GM18517 (cell line): ENCODE results near the gene PPIH.
"Not testable (repeated sequence)": the region's sequence is repeated elsewhere in the genome, so short reads cannot be mapped to it uniquely, and the experiment has no call there.

Experiments
- ATAC-seq: cut with Tn5 transposase; IDR thresholded peaks from one replicate; pipeline ENCODE4 v1.9.1; 2021; ENCODE audit warnings: mild to moderate bottlenecking, moderate library complexity; ENCODE audit not compliant: unreplicated experiment

Gene PPIH

DNA sequence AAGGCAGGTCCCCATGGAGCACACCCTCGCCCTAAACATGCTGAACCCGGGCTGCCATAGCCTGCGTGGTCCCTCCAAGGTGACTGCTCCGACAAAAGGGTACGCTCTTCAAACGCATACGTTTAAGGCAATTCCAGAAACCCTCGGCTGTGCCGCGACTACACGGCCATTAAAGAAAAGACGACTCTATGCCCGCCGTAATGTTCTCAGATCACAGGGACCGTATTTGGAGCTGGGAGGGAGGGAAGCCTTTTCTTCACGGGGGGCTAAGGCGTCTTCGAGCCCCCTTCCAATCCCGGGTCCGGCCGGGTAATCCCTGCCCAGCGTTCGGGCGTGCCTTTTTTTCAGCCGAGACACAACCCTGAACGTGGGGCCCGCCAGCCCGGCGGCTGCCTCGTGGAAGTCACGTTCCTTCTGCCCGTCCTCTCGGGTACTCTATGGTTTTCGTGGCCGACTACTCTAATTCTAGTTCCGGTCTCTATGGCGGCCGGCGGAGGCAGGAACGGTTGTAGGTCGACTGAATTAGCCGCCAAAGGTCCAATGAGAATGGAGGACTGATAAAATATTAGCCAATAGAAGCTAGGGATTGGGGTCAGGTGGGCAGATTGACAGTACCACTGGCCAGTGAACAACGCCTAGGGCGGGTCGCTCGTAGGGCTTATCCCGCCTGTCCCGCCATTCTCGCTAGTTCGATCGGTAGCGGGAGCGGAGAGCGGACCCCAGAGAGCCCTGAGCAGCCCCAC, 23.7 kb downstream of the PPIH start, which contains the start of gene YBX1:
Gene YBX1 (plus strand): TSS at position 678 of the 743 bp plus-strand sequence. CDS start 148 bp downstream, outside the sequence.
- ATAC-seq: peak; percentile 95

DNA sequence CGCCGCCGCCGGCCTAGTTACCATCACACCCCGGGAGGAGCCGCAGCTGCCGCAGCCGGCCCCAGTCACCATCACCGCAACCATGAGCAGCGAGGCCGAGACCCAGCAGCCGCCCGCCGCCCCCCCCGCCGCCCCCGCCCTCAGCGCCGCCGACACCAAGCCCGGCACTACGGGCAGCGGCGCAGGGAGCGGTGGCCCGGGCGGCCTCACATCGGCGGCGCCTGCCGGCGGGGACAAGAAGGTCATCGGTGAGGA, 24.2 kb downstream of the PPIH start:
- not testable (repeated sequence) for ATAC-seq

DNA sequence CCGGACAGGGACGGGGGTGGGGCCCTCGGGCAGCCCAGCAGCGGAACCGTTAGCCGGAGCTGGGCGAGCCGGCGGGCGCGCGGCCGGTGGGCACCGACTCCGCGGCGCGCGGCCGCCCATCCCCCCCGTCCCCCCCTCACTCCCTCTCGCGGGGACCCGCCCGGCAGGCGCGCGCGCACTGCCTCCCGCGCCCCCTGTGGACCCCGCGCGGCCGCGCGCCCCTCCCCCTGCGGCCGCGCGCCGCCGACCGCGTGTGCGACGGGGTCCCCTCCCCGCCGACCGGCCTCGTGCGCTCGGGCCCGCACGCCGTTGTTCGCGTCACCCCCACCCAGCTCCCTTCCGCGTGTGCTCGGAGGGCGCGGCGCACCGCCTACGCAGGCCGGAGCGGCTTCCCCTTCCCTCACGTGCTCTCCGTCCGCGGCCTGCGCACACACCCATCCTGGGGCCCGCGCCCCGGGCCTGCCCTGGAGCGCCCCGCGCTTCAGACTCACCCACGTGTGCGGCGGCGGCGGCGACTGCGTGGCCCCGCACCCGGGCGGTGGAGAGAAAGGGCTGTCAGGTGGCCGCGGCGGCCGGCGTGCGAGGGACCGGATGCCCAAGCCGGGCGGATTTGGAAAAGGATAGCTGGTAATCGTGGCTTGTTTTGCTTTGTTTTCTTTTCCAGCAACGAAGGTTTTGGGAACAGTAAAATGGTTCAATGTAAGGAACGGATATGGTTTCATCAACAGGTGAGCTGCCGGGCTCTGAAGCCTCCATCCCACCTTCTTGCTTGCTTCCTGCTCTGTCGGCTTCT, 24.7 kb downstream of the PPIH start:
- ATAC-seq: no peak

DNA sequence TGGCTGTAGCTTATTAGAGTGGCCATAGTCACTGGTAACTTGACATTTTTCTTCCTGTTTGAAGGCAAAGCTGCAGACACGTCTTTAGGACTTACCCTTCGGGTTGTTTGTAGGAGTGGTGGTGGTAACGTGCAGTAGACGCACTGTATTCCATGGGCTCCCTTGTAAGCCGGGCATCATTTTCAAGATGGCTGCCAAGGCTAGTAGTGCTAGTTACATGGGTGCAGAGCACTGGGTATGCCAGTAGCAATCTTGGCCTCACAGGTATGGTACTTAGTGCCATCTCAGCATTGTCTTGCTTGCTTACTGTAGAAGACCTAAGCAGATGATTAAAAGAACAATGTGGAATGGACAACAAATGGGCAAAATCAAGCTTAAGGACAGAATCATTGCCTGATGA, 25.9 kb downstream of the PPIH start:
- no peak for ATAC-seq

DNA sequence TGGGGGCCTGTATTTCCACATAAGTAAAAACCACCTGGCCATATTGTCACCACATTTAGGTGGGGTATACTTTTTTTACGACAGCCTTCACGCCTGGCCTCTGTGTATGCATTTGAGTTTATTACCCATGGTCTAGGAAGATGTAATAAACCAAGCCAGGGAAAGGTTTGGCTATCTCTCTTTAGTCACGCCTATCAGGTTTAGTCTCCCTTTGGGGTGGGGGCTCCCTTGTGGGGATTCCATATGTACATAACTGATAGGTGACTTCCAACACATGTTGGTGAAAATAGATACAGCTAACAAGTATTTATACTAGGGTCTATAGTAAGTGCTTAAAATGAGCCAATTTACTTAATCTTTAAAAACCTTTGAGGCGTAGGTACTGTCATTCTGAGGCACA, 28.2 kb downstream of the PPIH start:
- ATAC-seq: no peak

DNA sequence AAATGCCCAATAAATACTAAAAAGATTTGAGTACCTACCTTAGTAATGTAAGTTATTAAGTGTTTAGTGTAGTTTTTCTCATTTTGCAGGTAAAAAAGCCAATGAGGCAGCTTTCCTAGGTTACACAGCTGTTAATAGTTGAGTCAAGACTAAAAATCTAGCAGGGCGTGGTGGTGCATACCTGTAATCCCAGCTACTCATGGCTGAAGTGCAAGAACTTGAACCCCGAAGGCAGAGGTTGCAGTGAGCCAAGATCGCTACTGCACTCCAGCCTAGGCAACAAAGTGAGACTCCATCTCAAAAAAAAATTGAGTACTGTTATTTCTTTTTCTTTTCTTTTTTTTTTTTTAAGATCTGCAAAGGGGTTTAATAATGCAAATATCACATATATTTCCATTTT, 31.7 kb downstream of the PPIH start:
- no peak for ATAC-seq

DNA sequence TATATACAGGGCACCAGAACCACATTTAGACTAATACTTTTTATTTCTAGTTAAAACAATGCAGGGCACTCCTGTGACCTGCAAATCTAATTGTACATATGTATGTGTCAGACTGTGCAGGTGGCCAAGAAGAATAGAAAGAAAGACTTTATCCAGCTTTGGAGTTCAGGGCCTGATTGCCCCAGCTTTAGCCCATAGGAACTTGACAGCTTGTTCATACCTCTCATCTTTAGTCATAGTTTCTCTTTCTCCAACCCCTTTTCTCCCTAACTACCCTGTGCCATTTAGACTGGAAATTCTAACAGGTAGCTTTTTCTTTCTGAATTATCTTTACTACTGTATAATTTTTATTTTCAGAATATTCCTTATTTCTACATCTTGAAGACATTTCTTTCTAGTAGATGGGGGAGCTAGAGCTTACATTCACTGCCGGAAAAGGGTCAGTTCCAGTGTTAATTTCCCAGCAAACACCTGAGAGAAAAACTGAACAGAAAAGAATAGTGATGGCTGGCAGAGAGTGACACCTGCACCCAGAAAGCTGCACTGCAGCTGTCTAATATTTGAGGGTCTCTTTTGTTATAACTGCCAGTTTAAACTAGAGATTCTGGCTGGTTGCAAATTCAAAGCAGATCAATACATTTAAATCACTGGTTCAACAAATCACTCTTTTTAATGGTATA, 32.4 kb downstream of the PPIH start:
- ATAC-seq: no peak

DNA sequence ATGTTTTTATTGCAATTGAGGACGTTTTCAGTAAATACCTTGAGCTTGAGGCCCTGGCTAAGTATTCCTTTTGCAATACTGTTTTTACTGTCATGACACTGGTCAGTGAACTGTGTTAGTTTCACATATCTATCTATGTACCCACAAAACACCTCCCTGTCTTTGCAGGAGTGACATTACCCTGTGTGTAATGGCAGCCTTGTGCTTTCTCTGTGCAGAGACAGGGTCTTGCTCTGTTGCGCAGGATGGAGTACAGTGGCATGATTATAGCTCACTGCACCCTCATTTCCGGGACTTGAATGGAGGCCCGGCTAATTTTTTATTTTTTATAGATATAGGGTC, 32.9 kb downstream of the PPIH start:
- ATAC-seq: no peak

DNA sequence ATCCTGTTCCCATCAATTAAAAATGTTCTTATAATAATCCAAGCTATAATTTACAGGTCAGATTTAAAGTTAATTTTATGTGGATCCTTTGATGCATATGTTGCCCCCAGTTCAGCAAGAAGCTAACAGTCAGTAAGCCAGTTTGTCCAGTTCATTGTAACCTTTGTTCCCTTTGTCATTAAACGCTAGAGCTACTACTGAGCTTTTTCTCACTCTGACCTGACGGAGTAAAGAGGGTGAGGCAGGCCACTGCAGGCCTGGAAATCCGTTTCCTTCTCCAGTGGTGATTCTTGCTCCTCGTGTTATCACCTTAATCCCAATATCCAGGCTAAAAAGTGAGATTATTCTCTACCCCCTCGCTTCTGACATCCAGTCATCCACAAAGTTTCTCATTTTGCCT, 34.2 kb downstream of the PPIH start:
- no peak for ATAC-seq

DNA sequence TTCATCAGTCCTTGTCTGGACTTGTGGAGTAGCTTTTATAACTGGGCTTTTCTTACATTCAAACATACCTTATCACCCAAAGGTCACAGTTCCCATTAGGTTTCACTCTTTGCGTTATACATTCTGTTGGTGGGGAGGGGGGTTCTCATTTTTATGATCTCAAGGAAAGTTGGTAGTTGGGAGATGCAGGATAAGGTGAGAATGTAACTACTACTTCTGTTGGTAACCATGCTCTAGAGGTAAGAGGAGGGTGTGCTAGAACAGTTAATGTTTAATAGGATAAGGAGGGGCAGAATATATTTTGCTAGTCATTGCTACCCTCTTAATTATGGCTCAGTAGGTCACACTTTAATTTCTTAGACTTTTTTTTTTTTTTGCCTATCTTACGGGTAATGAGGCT, 34.7 kb downstream of the PPIH start:
- no peak for ATAC-seq

DNA sequence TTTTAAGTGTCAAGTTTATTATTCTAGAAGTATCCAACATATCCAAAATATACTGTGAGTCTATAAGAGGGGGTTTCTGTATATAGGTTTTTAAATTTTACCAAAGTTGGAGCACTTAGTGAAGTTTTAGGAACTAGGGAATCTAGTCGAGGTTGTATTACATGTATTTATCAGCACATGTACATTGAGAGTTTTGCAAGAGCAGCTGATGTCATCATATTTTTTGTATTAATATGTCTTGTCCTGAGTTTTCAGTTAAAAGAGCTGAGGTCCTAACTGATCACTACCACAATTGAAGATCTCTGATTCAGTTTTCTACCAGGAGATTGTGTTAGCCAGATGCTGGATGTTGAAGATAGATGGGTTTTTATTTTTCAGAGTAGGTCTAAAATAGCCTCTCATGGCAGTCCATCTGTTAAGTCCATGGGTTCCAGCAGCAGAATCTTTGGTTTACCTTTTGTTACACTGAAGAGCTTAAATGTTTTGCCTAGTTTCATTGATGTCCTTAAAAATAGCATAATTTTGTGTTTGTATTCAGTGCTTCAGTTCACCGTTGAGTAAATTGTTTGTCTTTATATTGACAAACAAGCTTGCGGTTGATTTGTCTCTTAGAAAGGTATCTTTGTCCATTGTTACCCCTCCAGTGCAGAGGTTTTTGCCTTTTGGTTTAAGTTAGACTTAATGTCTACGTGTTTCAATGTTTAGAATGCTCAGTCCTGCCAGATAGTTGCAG, 40.0 kb downstream of the PPIH start:
- ATAC-seq: no peak

DNA sequence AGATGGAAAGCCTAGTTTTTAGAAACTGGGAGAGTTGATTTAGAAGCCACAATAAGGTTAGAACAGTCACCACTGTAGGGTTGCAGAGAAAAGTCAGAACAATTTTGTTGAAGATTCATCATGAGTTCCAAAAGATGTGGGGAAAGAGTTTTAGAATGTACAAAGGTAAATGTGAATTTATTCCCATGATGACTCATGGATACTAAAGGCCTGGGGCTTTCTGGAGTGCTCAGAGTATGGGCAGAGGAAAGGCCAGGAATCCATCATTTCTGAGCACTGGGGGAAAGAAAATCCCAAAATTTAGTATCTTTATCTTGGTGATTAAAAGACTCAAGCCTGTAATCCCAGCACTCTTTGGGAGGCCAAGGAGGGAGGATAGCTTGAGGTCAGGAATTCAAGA, 41.8 kb downstream of the PPIH start:
- no peak for ATAC-seq

DNA sequence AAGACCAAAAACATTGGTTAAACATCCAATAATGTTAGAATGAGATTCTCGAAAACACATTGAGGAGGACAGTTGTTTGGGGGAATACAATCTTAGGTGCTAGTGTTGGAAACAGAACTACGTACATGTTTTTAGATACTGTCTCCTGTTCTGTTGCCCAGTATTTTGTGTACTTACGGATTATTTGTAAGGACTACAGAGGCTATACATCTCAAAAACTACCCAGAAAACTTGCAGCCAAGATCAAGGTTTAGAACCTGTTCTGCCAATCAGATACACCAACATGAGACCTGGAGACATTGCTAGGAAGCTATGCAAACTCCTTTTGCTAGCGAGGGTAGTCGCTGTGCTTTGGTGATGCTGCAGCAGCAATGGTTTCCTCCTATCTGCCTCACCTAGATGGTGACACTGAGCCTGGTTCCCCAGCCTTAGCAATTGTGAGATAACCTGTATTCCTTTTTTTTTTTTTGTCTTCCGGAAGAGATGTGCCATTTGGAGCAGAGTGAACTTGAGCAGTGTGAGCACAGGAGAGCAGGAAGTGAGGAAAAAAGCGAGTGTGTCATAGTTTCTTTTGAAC, 45.8 kb downstream of the PPIH start:
- no peak for ATAC-seq

DNA sequence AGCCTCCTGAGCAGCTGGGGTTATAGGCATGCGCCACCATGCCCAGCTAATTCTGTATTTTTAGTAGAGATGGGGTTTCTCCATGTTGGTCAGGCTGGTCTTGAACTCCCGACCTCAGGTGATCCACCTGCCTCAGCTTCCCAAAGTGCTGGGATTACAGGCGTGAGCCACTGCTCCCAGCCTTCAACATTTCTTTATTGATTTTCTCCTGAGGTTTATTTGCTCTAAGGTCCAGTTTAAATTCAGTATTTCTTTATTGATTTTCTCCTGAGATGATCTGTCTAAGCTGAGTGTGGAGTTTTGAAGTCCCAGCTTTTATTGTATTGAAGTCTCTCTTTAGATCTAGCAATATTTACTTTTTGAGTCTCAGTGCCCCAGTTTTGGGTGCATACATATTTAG, 54.6 kb downstream of the PPIH start:
- not testable (repeated sequence) for ATAC-seq

DNA sequence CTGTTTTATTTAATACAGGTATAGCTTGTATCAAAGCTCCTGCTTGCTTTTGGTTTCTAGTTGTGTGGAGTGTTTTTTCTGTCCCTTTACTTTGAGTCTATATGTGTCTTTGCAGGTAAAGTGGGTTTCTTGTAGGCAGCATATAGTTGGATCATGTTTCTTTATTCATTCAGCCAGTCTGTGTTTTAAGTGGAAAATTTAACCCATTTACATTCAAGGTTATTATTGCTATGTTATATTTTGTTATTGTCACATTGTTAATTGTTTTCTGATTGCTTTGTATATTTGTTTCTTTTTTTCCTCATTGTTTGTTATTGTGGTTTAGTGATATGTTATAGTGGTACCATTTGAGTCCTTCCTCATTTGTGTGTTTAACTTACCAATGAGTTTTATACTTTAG, 55.1 kb downstream of the PPIH start:
- no peak for ATAC-seq

DNA sequence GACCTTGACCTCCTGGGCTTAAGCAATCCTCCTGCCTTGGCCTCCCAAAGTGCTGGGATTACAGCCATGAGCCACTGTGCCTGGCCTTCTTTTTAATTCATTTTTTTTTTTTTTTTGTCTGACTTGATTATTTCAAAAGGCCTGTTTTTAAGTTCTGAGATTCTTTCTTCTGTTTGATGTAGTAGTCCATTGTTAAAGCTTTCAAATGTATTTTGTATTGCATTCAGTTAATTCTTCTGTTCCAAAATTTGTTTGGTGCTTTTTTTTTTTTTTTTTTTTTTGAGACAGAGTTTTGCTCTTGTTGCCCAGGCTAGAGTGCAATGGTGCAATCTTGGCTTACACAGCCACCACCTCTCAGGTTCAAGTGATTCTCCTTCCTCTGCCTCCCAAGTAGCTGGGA, 56.2 kb downstream of the PPIH start:
- not testable (repeated sequence) for ATAC-seq

DNA sequence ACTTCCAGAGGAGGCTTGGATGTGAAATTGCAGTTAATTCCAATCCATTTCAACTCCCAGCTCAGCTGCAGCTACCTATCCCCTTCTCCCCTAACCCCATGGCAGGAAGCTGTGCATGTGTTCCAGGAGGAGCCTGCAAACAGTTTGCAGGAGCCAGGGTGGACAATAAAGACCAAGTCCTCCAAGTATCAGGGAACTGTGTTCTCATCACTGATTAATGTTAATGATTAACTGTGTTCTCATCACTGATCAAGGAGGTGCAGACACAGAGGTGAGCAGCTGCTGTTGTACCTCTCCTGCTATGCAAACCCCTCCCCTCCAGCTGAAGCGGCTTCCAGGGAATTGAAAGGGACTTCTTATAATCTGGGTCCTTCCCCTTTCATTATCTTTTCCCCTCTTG, 62.6 kb downstream of the PPIH start:
- ATAC-seq: no peak

DNA sequence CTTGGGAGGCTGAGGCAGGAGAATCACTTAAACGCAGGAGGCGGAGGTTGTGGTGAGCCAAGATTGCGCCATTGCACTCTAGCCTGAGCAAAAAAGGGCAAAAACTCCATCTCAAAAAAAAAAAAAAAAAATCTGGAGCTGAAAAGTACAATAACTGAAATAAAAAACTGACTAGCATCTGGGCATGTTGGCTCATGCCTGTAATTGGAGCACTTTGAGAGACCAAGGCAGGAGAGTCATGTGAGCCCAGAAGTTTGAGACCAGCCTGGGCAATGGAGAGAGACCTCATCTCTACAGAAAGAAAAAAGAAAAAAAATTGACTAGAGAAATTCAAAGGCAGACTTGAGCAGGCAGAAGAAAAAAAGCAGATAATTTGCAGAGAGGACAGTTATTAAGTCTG, 63.7 kb downstream of the PPIH start:
- ATAC-seq: no peak

DNA sequence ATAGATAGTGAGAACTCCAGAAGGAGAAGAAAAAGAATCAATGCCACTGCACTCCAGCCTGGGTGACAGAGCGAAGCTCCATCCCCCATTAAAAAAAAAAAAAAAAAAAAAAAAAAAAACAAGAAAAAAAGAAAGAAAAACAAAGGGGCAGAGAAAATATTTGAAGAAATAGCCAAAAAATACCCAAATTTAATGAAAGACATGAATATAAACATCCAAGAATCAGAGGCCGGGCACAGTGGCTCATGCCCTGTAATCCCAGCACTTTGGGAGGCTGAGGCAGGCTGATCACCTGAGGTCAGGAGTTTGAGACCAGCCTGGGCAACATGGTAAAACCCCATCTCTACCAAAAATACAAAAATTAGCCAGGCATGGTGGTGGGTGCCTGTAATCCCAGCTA, 64.2 kb downstream of the PPIH start:
- not testable (repeated sequence) for ATAC-seq

DNA sequence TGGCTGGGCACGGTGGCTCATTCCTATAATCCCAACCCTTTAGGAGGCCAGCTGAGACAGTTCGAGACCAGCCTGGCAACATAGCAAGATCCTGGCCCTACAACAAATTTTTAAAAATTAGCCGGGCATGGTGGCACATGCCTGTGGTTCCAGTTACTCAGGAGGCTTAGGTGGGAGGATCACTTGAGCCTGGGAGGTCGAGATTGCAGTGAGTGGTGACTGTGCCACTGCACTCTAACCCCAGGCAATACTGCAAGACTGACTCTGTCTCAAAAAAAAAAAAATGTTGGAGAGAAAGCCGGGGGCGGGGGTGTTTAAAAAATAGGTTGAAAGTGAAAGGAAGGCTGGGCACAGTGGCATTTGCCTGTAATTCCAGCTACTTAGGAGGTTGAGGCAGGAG, 65.3 kb downstream of the PPIH start:
- ATAC-seq: no peak

DNA sequence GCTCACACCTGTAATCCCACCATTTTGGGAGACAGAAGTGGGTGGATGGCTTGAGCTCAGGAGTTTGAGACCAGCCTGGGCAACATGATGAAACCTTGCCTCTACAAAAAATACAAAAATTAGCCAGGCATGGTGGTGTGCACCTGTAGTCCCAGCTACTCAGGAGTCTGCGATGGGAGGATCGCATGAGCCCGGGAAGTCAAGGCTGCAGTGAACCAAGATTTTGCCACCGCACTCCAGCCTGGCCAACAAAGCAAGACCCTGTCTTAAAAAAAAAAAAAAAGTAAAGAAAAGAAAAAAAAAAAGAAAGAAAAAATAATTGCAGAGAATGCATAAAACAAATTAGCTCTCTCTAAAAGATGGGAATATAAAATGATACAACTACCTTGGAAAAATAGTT, 67.6 kb downstream of the PPIH start:
- not testable (repeated sequence) for ATAC-seq
